HUES64 (cell line): Measurements from ENCODE around the gene FAM118A.
A peak's percentile ranks its signal among the peaks of the same experiment; 100 is the strongest.

Experiments
- H3K27ac ChIP-seq: 2 replicates; pipeline ENCODE4 v1.7.0; 2013; ENCODE audit warnings: low read depth, low read length, inconsistent platforms
- H3K27me3 ChIP-seq: 2 replicates; pipeline ENCODE4 v1.6.1; 2013; ENCODE audit warnings: mild to moderate bottlenecking, low read length; ENCODE audit not compliant: insufficient read depth
- H3K36me3 ChIP-seq: 2 replicates; pipeline ENCODE4 v1.6.1; 2013; ENCODE audit warnings: mild to moderate bottlenecking, low read length; ENCODE audit not compliant: insufficient read depth
- H3K4me1 ChIP-seq: 2 replicates; pipeline ENCODE4 v1.6.1; 2013; ENCODE audit warnings: mild to moderate bottlenecking, low read length, moderate library complexity; ENCODE audit not compliant: insufficient read depth
- H3K4me3 ChIP-seq: 2 replicates; pipeline ENCODE4 v1.5.1; 2013; ENCODE audit warnings: mild to moderate bottlenecking, low read length, moderate library complexity
- H3K9ac ChIP-seq: 2 replicates; pipeline ENCODE4 v1.6.1; 2013; ENCODE audit warnings: mild to moderate bottlenecking, low read depth, low read length
- H3K9me3 ChIP-seq: 2 replicates; pipeline ENCODE4 v1.6.1; 2013; ENCODE audit warnings: low read depth, low read length; ENCODE audit not compliant: insufficient read depth
- WGBS: fragments of 150-250, 120-280 bp; methylation state at CpG from one replicate; pipeline ENCODE4 v1.1.7; 2013; ENCODE audit warnings: missing lambda C conversion rate; 5-methylcytosine and 5-hydroxymethylcytosine counted together

The FAM118A gene

GRCh38 chr22:45312856-45313255, 3.1 kb downstream of the FAM118A start:
- Histone ChIP-seq H3K4me1 (peaks cover 22% of the 10 kb centered on the region), H3K9ac (no peak overlapping the region), H3K27me3 (peaks cover 9% of the 10 kb centered on the region), H3K36me3 (no peaks in the 10 kb centered on the region), H3K4me3 (no peak overlapping the region), H3K27ac (no peak overlapping the region), H3K9me3 (no peaks in the 10 kb centered on the region)
- WGBS, result 71% methylated on average over 4 of the region's 4 CpGs

- WGBS, result 91% methylated on average over 8 of the region's 8 CpGs
These were observed 4.5 kb downstream of the FAM118A start for GRCh38 chr22:45314054-45314721.

GRCh38 chr22:45314786-45315185, 5.1 kb downstream of the FAM118A start:
- no peak overlapping the region for H3K9ac ChIP-seq
- no peak overlapping the region for H3K27ac ChIP-seq

More at GRCh38 chr22:45314054-45314721, 4.5 kb downstream of the FAM118A start:
- Histone ChIP-seq H3K4me1 (peaks cover 15% of the 10 kb centered on the region), H3K9ac (no peak overlapping the region), H3K27ac (peak overlapping the region; percentile 51; the same call in 1 of the 2 replicates), H3K9me3 (no peaks in the 10 kb centered on the region), H3K4me3 (no peak overlapping the region), H3K27me3 (peaks cover 9% of the 10 kb centered on the region), H3K36me3 (no peaks in the 10 kb centered on the region)

GRCh38 chr22:45316796-45317526, 7.2 kb downstream of the FAM118A start:
- peaks cover 10% of the 10 kb centered on the region for H3K4me1 ChIP-seq
- H3K27ac ChIP-seq, result no peak overlapping the region
- WGBS, result 95% methylated on average over 9 of the region's 9 CpGs

More at GRCh38 chr22:45314786-45315185, 5.1 kb downstream of the FAM118A start:
- no peak overlapping the region for H3K4me3 ChIP-seq
- H3K4me1 ChIP-seq, result peaks cover 15% of the 10 kb centered on the region
- no peaks in the 10 kb centered on the region for H3K36me3 ChIP-seq
- peaks cover 9% of the 10 kb centered on the region for H3K27me3 ChIP-seq
- 97% methylated on average over 6 of the region's 6 CpGs for WGBS
- no peaks in the 10 kb centered on the region for H3K9me3 ChIP-seq

GRCh38 chr22:45317551-45318167, 7.9 kb downstream of the FAM118A start:
- Histone ChIP-seq H3K36me3 (peaks cover 6% of the 10 kb centered on the region), H3K4me1 (peaks cover 8% of the 10 kb centered on the region), H3K9me3 (no peaks in the 10 kb centered on the region), H3K27me3 (no peaks in the 10 kb centered on the region), H3K9ac (peak overlapping the region; percentile 17; the same call in 1 of the 2 replicates), H3K4me3 (no peak overlapping the region), H3K27ac (0 out of 2 replicates have a peak overlapping the region, but pooled peaks have one; percentile 17)
- WGBS, result 79% methylated on average over 19 of the region's 19 CpGs

More at GRCh38 chr22:45316796-45317526, 7.2 kb downstream of the FAM118A start:
- H3K9me3 ChIP-seq, result no peaks in the 10 kb centered on the region
- no peaks in the 10 kb centered on the region for H3K36me3 ChIP-seq
- H3K9ac ChIP-seq, result no peak overlapping the region
- H3K4me3 ChIP-seq, result no peak overlapping the region
- no peaks in the 10 kb centered on the region for H3K27me3 ChIP-seq

GRCh38 chr22:45318168-45318557, 8.4 kb downstream of the FAM118A start:
- H3K4me3 ChIP-seq, result no peak overlapping the region
- H3K9ac ChIP-seq, result peak overlapping the region; percentile 17; the same call in 1 of the 2 replicates
- no peaks in the 10 kb centered on the region for H3K9me3 ChIP-seq
- H3K27me3 ChIP-seq, result no peaks in the 10 kb centered on the region
- H3K36me3 ChIP-seq, result peaks cover 11% of the 10 kb centered on the region
- 0 out of 2 replicates have a peak overlapping the region, but pooled peaks have one; percentile 17 for H3K27ac ChIP-seq
- WGBS, result 46% methylated on average over 8 of the region's 8 CpGs
- peaks cover 4% of the 10 kb centered on the region for H3K4me1 ChIP-seq

GRCh38 chr22:45318558-45319323, 9.0 kb downstream of the FAM118A start:
- Histone ChIP-seq H3K4me1 (peaks cover 4% of the 10 kb centered on the region), H3K27ac (0 out of 2 replicates have a peak overlapping the region, but pooled peaks have one; percentile 34), H3K9me3 (no peaks in the 10 kb centered on the region), H3K4me3 (no peak overlapping the region), H3K9ac (no peak overlapping the region), H3K27me3 (no peaks in the 10 kb centered on the region), H3K36me3 (peaks cover 16% of the 10 kb centered on the region)
- 88% methylated on average over 12 of the region's 12 CpGs for WGBS

- H3K36me3 ChIP-seq, result peaks cover 20% of the 10 kb centered on the region
- peaks cover 4% of the 10 kb centered on the region for H3K4me1 ChIP-seq
- H3K9me3 ChIP-seq, result no peaks in the 10 kb centered on the region
- H3K4me3 ChIP-seq, result no peak overlapping the region
- H3K27me3 ChIP-seq, result no peaks in the 10 kb centered on the region
- 90% methylated on average over 5 of the region's 5 CpGs for WGBS
- no peak overlapping the region for H3K27ac ChIP-seq
- no peak overlapping the region for H3K9ac ChIP-seq
These were observed 9.6 kb downstream of the FAM118A start for GRCh38 chr22:45319324-45319685.

- no peak overlapping the region for H3K4me3 ChIP-seq
- no peaks in the 10 kb centered on the region for H3K27me3 ChIP-seq
- H3K27ac ChIP-seq, result no peak overlapping the region
- WGBS, result 93% methylated on average over 7 of the region's 9 CpGs
- H3K36me3 ChIP-seq, result peaks cover 22% of the 10 kb centered on the region
- H3K4me1 ChIP-seq, result peaks cover 4% of the 10 kb centered on the region
- H3K9ac ChIP-seq, result no peak overlapping the region
- H3K9me3 ChIP-seq, result no peaks in the 10 kb centered on the region
These were observed 10.7 kb downstream of the FAM118A start for GRCh38 chr22:45320357-45320976.

GRCh38 chr22:45321827-45322226, 12.1 kb downstream of the FAM118A start:
- Histone ChIP-seq H3K36me3 (peaks cover 25% of the 10 kb centered on the region), H3K9ac (no peak overlapping the region), H3K9me3 (no peaks in the 10 kb centered on the region), H3K4me1 (peaks cover 4% of the 10 kb centered on the region), H3K27ac (no peak overlapping the region), H3K27me3 (no peaks in the 10 kb centered on the region), H3K4me3 (no peak overlapping the region)
- 96% methylated on average over 11 of the region's 12 CpGs for WGBS
